Heart left ventricle (tissue), 13 donors: Measurements from ENCODE around the gene SOX21.

Experiments
- CTCF ChIP-seq, 12 donors: fragments of 200-600 bp; sonication (generic) in 4 of 12; IDR thresholded peaks; one replicate each; pipeline versions ENCODE4 v1.5.0 to v1.8.0; 2018 to 2022; ENCODE audit warnings: antibody characterized with exemption in 12 of 12, mild to moderate bottlenecking in 5 of 12
- POLR2A ChIP-seq, 2 donors: fragments of 450-650 bp; IDR thresholded peaks; one replicate each; pipeline ENCODE4 v1.6.1; 2017; ENCODE audit warnings: antibody characterized with exemption in 2 of 2, mild to moderate bottlenecking in 2 of 2, moderate library complexity in 2 of 2
- donor health status: ischemic (EF 13 %, LVEDD 7.1; RV severe dilation, severe dysfunction).
- donor health status: DM: no; HTN: yes; CAD: no.
- donor health status: DM: no; HTN: no; CAD: no.
- donor health status: ischemic (EF 25% LVEDD 6.9; RV normal size, moderate dysfunction).
- donor health status: ischemic (EF 25% LVEDD 5.7; RV mildly dilated, moderate dysfunction).
- donor health status: ischemic (EF 35%, LVEDD 5.7; RV mildly dilated, moderate dysfunction).
- donor health status: nonischemic (EF 11% LVEDD 7.7; RV severe dilation, severe dysfunction).
- donor health status: DM: yes; HTN: yes; CAD: no.
- donor health status: PGD.
- donor health status: ischemic (EF 29% LVEDD 5.4; RV normal size, mild dysfunction).
- donor health status: nonischemic (EF 23%, LVEDD 6.1; RV moderate dilation, normal function).

DNA sequence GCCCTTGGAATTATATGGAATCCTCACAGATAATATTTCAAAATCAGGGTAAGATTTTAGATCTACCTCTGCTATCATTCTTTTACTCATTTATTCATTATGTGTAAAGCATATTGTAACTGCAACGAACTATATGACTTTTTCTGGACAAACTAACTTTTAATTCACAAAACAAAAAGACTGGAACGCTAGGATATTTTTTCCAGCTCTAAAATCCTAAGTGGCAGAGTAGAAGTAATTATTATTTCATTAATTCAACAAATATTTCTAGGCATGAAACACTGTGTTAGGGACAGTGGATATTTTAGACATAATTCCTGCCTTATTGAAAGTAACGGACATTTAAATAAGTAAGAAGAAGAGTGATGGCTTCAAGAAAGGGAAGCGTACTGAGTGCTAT is 26.9 kb upstream of the SOX21 start:
- TF ChIP-seq CTCF (IDR thresholded peaks at IDR 0.05), result no peak
- TF ChIP-seq POLR2A (IDR thresholded peaks at IDR 0.05), result no peak
